DMS153 treated with DMSO at 0.1 percent for 48 hours (cell line): ENCODE data around the gene QRICH2.
"Not testable (repeated sequence)": the region's sequence is repeated elsewhere in the genome, so short reads cannot be mapped to it uniquely, and the experiment has no call there.

Source experiments
- DNase-seq: peaks from one replicate; lab custom pipeline; 2025; ENCODE audit not compliant: unreplicated experiment; lab: John Stamatoyannopoulos, UW

The QRICH2 gene

GRCh38 chr17:76252040-76252954, 55.8 kb downstream of the QRICH2 start:
- no peak for DNase-seq

- no peak for DNase-seq
Measured at GRCh38 chr17:76251478-76252039, 56.5 kb downstream of the QRICH2 start.

GRCh38 chr17:76250141-76250540, 57.9 kb downstream of the QRICH2 start:
- no peak for DNase-seq

GRCh38 chr17:76248013-76248782, 59.9 kb downstream of the QRICH2 start:
- no peak for DNase-seq

- DNase-seq: no peak
Measured at GRCh38 chr17:76247304-76247703, 60.8 kb downstream of the QRICH2 start.

GRCh38 chr17:76246080-76247066, 61.7 kb downstream of the QRICH2 start:
- DNase-seq: no peak

GRCh38 chr17:76244721-76245120, 63.4 kb downstream of the QRICH2 start:
- DNase-seq: not testable (repeated sequence)

- DNase-seq: no peak
Measured at GRCh38 chr17:76243826-76244679, 64.0 kb downstream of the QRICH2 start.

- DNase-seq: no peak
Measured at GRCh38 chr17:76241691-76242255, 66.3 kb downstream of the QRICH2 start.

- no peak for DNase-seq
Measured at GRCh38 chr17:76241204-76241538, 66.9 kb downstream of the QRICH2 start.

GRCh38 chr17:76240461-76241203, 67.4 kb downstream of the QRICH2 start, which contains the start of gene RNF157:
Gene RNF157 (minus strand): TSS chr17:76240493. CDS start chr17:76240240, 253 bp downstream.
- no peak for DNase-seq

GRCh38 chr17:76239538-76240274, 68.4 kb downstream of the QRICH2 start:
- DNase-seq: no peak

GRCh38 chr17:76238847-76239537, 69.1 kb downstream of the QRICH2 start:
- no peak for DNase-seq

- no peak for DNase-seq
Measured at GRCh38 chr17:76237859-76238313, 70.2 kb downstream of the QRICH2 start.

- DNase-seq: no peak
Measured at GRCh38 chr17:76236603-76237002, 71.5 kb downstream of the QRICH2 start.

GRCh38 chr17:76235883-76236282, 72.2 kb downstream of the QRICH2 start:
- no peak for DNase-seq

GRCh38 chr17:76234354-76234679, 73.8 kb downstream of the QRICH2 start:
- no peak for DNase-seq
